ENCODE results near the gene SERPINB2.
"Not testable (repeated sequence)": the region's sequence is repeated elsewhere in the genome, so short reads cannot be mapped to it uniquely, and the experiment has no call there.

The SERPINB2 gene

GRCh38 chr18:63930773-63931354, 43.4 kb downstream of the SERPINB2 start:
- no peak overlapping the region for H3K4me3 ChIP-seq (ENCODE audit: low read length)
- no peak for DNase-seq (ENCODE audit: low read depth)
- no peak for TF ChIP-seq CTCF (conservative IDR thresholded peaks at IDR 0.05; ENCODE audit: low read depth, low read length)

DNA sequence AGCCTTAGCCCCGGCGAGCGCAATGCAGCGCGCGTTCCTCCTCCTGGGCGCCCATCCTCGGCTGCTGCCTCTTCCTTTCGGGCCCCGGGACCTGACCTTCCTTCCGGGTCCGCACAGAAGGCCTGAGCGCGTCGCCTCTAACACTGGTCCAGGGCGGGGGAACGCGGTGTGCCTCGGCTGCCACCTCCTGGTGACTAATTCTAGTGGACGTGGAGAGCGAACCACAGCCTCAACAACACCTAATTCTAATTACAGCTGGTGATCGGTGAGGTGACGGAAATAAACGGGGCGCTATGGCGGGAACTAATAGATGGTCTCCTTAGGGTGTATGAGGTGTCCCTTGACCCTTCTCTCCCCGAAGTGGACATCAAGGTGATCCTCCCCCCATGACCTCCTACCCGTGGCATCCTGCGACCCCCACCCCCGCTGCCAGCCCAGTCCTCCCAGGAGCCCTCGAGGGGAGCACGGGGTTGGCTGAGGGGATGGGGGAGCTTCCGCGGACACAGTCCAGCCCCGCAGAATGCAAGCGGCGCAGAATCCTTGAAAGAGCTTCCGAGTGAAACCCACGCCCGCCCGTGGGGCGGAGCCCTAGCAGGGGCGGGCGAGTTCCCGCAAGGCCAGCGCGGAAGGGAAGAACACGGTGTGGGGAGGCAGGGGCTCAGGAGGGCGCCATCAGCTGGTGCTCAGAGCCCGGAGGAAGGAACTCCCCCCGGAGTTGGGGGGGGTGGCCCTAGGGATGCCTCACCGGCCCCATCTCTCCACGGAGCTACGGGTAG, 48.8 kb downstream of the SERPINB2 start:
- DNase-seq (ENCODE audit: low read depth), result peak; percentile 16
- TF ChIP-seq CTCF (conservative IDR thresholded peaks at IDR 0.05; ENCODE audit: low read depth, low read length), result peak; percentile 75
- peak overlapping the region; percentile 64 for H3K4me3 ChIP-seq (ENCODE audit: low read length)

GRCh38 chr18:63936932-63937393, 49.5 kb downstream of the SERPINB2 start:
- DNase-seq (ENCODE audit: low read depth), result no peak
- H3K4me3 ChIP-seq (ENCODE audit: low read length), result peak overlapping the region; percentile 64
- no peak for TF ChIP-seq CTCF (conservative IDR thresholded peaks at IDR 0.05; ENCODE audit: low read depth, low read length)

- no peak overlapping the region for H3K4me3 ChIP-seq (ENCODE audit: low read length)
- no peak for TF ChIP-seq CTCF (conservative IDR thresholded peaks at IDR 0.05; ENCODE audit: low read depth, low read length)
- no peak for DNase-seq (ENCODE audit: low read depth)
Observed at GRCh38 chr18:63940008-63940407, 52.5 kb downstream of the SERPINB2 start.

DNA sequence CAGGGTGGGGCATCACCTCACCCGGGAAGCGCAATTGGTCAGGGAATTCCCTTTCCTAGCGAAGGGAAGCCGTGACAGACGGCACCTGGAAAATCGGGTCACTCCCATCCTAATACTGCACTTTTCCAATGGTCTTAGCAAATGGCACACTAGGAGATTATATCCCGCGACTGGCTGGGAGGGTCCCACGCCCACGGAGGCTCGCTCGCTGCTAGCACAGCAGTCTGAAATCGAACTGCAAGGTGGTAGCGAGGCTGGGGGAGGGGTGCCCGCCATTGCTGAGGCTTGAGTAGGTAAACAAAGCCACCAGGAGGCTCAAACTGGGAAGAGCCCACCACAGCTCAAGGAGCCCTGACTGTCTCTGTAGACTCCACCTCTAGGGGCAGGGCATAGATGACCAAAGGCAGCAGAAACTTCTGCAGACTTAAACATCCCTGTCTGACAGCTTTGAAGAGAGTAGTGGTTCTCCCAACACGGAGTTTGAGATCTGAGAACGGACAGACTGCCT, 53.1 kb downstream of the SERPINB2 start:
- not testable (repeated sequence) for DNase-seq (ENCODE audit: low read depth); H3K4me3 ChIP-seq (ENCODE audit: low read length)

DNA sequence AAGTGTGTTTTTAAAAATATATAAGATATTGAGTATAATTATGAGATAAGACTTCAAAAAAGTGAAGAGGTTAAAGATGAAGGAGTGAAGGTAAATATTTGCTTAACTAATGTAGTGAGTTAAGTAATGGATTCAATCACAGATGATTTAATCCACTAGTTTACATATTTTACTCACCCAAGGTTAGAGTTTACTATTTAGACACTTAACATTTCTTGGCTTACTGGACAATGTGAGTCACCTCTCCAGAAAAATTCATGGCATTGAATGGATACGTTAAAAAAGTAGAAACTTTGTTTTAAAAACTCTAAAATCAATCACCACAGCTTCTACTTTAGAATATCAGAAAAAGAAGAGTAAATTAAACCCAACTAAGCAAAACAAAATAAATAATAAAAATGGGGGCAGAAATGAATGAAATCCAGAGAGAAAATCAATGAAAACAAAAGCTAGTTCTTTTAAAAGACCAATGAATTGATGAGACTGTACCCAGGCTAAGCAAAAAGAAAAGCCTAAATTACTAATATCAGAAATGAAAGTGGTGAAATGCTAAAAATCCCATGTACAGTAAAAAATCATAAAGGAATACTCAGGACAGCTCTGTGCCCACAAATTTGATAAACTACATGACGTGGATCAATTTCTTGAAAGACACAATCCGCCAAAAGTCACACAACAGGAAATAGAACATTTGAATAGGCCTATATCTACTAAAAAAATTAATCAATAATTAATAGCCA, 59.7 kb downstream of the SERPINB2 start:
- no peak overlapping the region for H3K4me3 ChIP-seq (ENCODE audit: low read length)
- no peak for DNase-seq (ENCODE audit: low read depth)
- no peak for TF ChIP-seq CTCF (conservative IDR thresholded peaks at IDR 0.05; ENCODE audit: low read depth, low read length)

DNA sequence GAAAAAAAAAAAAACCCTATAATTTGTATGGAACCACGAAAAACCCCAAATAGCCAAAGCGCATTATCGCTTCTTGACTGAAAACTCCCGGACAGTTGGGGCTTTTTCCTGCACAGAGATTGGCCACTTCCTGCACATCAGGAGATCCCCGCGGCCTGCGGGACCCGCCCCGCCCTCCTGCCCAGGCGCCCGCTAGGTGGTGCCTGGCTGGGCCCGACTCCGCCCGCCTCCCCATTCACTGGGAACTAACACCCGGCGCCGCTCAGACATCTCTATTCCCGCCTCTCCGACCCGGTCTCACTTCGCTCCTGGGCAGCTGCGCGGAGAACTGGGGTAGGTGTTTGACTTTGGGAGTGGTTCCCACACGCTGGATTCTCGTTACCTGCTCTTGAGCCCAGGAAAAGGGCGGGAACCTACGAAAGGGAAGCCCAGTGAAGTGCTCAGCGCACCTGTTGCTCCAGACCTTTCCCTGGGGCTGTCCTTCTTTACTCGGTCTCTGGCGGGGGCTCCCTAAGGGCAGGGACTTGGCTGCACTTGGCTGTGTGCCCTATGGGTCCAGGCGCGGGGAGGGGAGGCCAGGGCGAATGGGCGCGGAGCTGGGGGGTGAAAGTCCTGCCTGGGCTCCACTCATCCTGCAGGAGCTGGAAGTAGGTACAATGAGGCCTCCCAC, 61.7 kb downstream of the SERPINB2 start, which contains the start of gene HMSD:
Gene HMSD, plus strand, starts transcription at position 234 of the 670 bp plus-strand sequence. CDS start 4,155 bp downstream, outside the sequence.
- peak within 1 kb of the TSS; percentile 56 for H3K4me3 ChIP-seq (ENCODE audit: low read length)
- no peak for DNase-seq (ENCODE audit: low read depth)
- TF ChIP-seq CTCF (conservative IDR thresholded peaks at IDR 0.05; ENCODE audit: low read depth, low read length), result peak; percentile 53
